Kidney (tissue), 14 donors: Measurements from ENCODE around the gene WDFY2. TPM values are rescaled to one million over a fixed set of nuclear protein-coding genes. Genes with fewer than 3 reads are reported as not detected.

Experiments
- DNase-seq, 5 donors: peaks; one replicate each; pipeline ENCODE4 v3.0.0-alpha.2; 2013 to 2020
- FAIRE-seq: peaks from 2 replicates; lab custom pipeline; 2012; peaks lifted over from hg19 to GRCh38; lab: Jason Lieb, UNC
- H3K27ac ChIP-seq, 2 donors: one replicate each; pipeline ENCODE4 v1.7.0; 2013; ENCODE audit warnings: low read depth in 2 of 2, low read length in 2 of 2, inconsistent platforms in 1 of 2
- H3K27me3 ChIP-seq: one replicate; pipeline ENCODE4 v1.7.1; 2013; ENCODE audit warnings: low read length, inconsistent platforms; ENCODE audit not compliant: control insufficient read depth, insufficient read depth
- H3K36me3 ChIP-seq, 3 donors: one replicate each; pipeline versions ENCODE4 v1.7.0 to v1.7.1; 2013; ENCODE audit warnings: low read length in 3 of 3, control low read depth in 1 of 3, inconsistent platforms in 1 of 3; ENCODE audit not compliant: insufficient read depth in 3 of 3, control insufficient read depth in 2 of 3
- H3K4me1 ChIP-seq, 3 donors: one replicate each; pipeline versions ENCODE4 v1.7.0 to v1.7.1; 2013; ENCODE audit warnings: low read length in 3 of 3, inconsistent platforms in 1 of 3, low read depth in 1 of 3; ENCODE audit not compliant: control insufficient read depth in 2 of 3, insufficient read depth in 2 of 3
- H3K4me3 ChIP-seq, 3 donors: one replicate each; pipeline versions ENCODE4 v1.7.0 to v1.8.1; 2013; ENCODE audit warnings: low read length in 3 of 3, control low read depth in 1 of 3, inconsistent platforms in 1 of 3
- H3K9ac ChIP-seq, 3 donors: one replicate each; pipeline versions ENCODE4 v1.7.0 to v1.7.1; 2013; ENCODE audit warnings: low read length in 3 of 3, control low read depth in 1 of 3, inconsistent platforms in 1 of 3
- H3K9me3 ChIP-seq, 3 donors: one replicate each; pipeline versions ENCODE4 v1.7.0 to v1.7.1; 2013; ENCODE audit warnings: low read length in 3 of 3, control low read depth in 1 of 3, inconsistent platforms in 1 of 3; ENCODE audit not compliant: control insufficient read depth in 2 of 3, insufficient read depth in 1 of 3
- intact Hi-C: fragments of 100-400 bp; cut with DNase I; formaldehyde crosslinking; loops from one replicate; pipeline ENCODE4 v1.11.1; 2022
- polyA plus RNA-seq: library from polyadenylated mRNA; stranded (reverse); fragments of 350-450 nt; fragmentation: Illumina TruSeq; extraction: RNeasy Lipid Tissue Mini Kit (QIAGEN cat#74804); gene quantifications from one replicate; pipeline ENCODE4 v1.2.3, GENCODE V29; 2014; ENCODE audit warnings: low read depth, low replicate concordance; ENCODE audit not compliant: insufficient read depth
- total RNA-seq: library from RNA; stranded (reverse); fragmentation: NEBNext Ultra II Directional; extraction: Animal tissue kit (Norgen Biotek cat#: 25700); gene quantifications from one replicate; pipeline ENCODE4 v1.2.1, GENCODE V29; 2021
- TF ChIP-seq, protein P1 (sequence below): IDR thresholded peaks from 3 replicates; pipeline ENCODE4 v1.5.1; 2012; ENCODE audit warnings: mild to moderate bottlenecking, moderate library complexity, borderline replicate concordance; ENCODE audit not compliant: insufficient read depth; ENCODE audit errors: extremely low read depth
- donor health status: control.
- donor health status: control.
- donor health status: control.
- donor health status: control.
- donor health status: control.
- donor health status: DM: yes; HTN: yes; CAD: no.
- donor health status: Normal renal cell carcinoma (clear cell type).

Gene WDFY2
- total and polyA plus RNA-seq, 2 donors from 2014 or later = 4.8 to 13.0 TPM

DNA sequence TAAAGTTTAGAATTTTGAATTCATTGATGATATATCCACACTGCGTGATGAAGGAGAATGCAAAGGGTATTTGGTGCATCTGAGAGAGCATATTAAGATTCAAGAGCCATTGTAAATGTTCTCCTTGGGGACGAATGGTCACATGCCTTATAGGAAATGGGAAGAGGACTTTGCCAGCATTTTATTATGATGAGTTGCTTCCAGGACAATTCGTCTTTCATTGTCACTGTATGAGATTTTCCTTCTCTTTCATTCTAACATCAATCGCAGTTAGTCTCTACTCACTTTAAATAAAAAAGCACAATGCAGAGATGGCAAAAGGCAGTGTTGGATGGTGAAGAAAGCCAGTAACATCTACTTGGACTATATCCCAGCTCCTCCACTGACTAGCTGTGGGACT is 21.4 kb downstream of the WDFY2 start:
- H3K4me3 ChIP-seq = no peak overlapping the region
- intact Hi-C loops = no loop called here
- no peak overlapping the region for H3K9ac ChIP-seq
- FAIRE-seq (no peak), DNase-seq (no peak)
- TF ChIP-seq, protein P1, sequence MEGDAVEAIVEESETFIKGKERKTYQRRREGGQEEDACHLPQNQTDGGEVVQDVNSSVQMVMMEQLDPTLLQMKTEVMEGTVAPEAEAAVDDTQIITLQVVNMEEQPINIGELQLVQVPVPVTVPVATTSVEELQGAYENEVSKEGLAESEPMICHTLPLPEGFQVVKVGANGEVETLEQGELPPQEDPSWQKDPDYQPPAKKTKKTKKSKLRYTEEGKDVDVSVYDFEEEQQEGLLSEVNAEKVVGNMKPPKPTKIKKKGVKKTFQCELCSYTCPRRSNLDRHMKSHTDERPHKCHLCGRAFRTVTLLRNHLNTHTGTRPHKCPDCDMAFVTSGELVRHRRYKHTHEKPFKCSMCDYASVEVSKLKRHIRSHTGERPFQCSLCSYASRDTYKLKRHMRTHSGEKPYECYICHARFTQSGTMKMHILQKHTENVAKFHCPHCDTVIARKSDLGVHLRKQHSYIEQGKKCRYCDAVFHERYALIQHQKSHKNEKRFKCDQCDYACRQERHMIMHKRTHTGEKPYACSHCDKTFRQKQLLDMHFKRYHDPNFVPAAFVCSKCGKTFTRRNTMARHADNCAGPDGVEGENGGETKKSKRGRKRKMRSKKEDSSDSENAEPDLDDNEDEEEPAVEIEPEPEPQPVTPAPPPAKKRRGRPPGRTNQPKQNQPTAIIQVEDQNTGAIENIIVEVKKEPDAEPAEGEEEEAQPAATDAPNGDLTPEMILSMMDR = no peak
- H3K9me3 ChIP-seq = no peaks in the 10 kb centered on the region
- H3K27ac ChIP-seq = no peak overlapping the region
- peaks cover 0 to 3% (median 0%) of the 10 kb centered on the region in 3 donors for H3K4me1 ChIP-seq
- no peaks in the 10 kb centered on the region for H3K27me3 ChIP-seq
- no peaks in the 10 kb centered on the region for H3K36me3 ChIP-seq

DNA sequence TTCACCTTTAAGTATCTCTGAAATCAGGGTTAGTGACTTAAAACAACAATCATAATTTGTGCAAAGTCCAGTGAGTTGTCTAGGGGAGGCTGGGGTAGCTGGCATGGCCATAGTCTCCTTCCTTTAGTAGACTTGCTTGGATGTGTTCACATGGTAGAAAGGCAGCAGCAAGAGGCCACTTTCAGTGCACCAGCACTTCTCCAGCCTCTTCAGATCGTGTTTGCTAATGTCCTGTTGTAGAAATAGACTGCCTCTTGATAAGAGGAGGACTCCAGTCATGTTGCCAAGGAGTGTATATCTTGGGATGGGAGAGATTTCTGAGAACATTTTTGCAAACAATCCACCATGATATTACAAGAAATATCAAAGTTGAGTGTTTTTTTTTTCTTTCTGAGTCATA is 22.9 kb downstream of the WDFY2 start:
- no peak overlapping the region for H3K27ac ChIP-seq
- intact Hi-C loops = no loop called here
- no peaks in the 10 kb centered on the region for H3K27me3 ChIP-seq
- DNase-seq (no peak), FAIRE-seq (no peak)
- H3K9ac ChIP-seq = no peak overlapping the region
- H3K4me3 ChIP-seq = no peak overlapping the region
- no peaks in the 10 kb centered on the region for H3K36me3 ChIP-seq
- H3K4me1 ChIP-seq = peaks cover 0 to 3% (median 0%) of the 10 kb centered on the region in 3 donors
- TF ChIP-seq, protein P1 = no peak
- H3K9me3 ChIP-seq = no peaks in the 10 kb centered on the region

DNA sequence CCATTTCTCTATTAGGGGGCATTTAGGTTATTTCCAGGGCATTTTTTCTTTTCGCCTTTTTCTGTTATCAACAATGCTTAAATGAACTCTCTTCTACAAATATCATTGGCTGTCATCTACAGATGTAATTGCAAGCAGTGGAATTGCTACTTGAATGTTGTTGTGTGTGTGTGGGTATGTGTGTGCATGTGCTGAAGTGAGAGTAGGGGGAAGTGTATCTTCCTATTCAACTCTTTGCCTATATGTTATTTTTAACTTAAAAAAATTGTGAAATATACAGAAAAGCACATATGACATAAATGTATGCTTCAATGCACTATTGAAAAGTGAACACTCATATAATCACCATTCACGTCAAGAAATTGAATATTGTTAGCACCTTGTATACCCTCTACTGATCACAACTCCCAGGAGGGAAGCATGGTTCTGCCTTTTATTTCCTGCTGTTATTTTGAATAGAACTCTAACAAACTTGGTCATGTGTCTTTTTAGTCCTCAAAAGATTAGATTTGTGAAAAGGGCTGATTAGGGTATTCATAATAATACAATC is 24.7 kb downstream of the WDFY2 start:
- Histone ChIP-seq H3K36me3 (no peaks in the 10 kb centered on the region), H3K9ac (no peak overlapping the region), H3K27ac (no peak overlapping the region), H3K4me3 (no peak overlapping the region), H3K4me1 (peaks cover 0 to 3% (median 0%) of the 10 kb centered on the region in 3 donors), H3K27me3 (no peaks in the 10 kb centered on the region), H3K9me3 (no peaks in the 10 kb centered on the region)
- intact Hi-C loops = no loop called here
- FAIRE-seq (no peak), DNase-seq (no peak)
- TF ChIP-seq, protein P1 = no peak

DNA sequence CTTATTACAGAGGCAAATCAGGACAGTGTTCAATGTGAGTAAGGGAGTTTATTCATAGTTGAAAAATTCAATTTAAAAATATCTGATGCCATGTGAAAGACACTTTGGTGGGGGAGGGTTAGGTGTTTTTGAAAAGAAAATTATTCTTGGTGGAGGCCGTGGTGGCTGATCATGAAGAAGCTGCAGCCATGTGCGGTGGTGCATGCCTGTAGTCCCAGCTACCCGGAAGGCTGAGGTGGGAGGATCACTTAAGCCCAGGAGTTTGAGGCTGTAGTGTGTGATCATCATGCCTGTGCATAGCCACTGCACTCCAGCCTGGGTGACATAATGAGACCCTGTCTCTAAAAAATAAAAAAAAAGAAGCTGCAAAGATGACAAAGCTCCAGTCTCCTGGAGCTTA is 28.6 kb downstream of the WDFY2 start:
- no peak for FAIRE-seq
- H3K36me3 ChIP-seq = no peaks in the 10 kb centered on the region
- intact Hi-C loops = no loop called here

More for the DNA sequence above, 28.6 kb downstream of the WDFY2 start:
- H3K4me1 ChIP-seq = peaks cover 0 to 2% (median 0%) of the 10 kb centered on the region in 3 donors
- no peak for DNase-seq
- H3K27me3 ChIP-seq = no peaks in the 10 kb centered on the region
- H3K27ac ChIP-seq = no peak overlapping the region
- TF ChIP-seq, protein P1 = no peak
- H3K4me3 ChIP-seq = no peak overlapping the region
- H3K9me3 ChIP-seq = no peaks in the 10 kb centered on the region
- H3K9ac ChIP-seq = no peak overlapping the region
